H9 (cell line): ENCODE data around the gene ASB12. TPM values are rescaled to one million over a fixed set of nuclear protein-coding genes. Genes with fewer than 3 reads are reported as not detected.

Source experiments
- DNase-seq: peaks from one replicate; pipeline ENCODE4 v3.0.0-alpha.2; 2017
- H2AFZ ChIP-seq: one replicate; pipeline ENCODE4 v1.6.1; 2013; ENCODE audit warnings: mild to moderate bottlenecking, low read length, control low read depth, moderate library complexity
- H2AK5ac ChIP-seq: 2 replicates; pipeline ENCODE4 v1.6.1; 2013; ENCODE audit warnings: low read length, control low read depth, mixed read lengths; ENCODE audit not compliant: insufficient read length
- H2BK120ac ChIP-seq: one replicate; pipeline ENCODE4 v1.6.1; 2013; ENCODE audit warnings: low read depth, mild to moderate bottlenecking, low read length, control low read depth, inconsistent platforms; ENCODE audit not compliant: poor library complexity, severe bottlenecking
- H2BK12ac ChIP-seq: 2 replicates; pipeline ENCODE4 v1.6.1; 2013; ENCODE audit warnings: low read length, control low read depth, mixed read lengths, low read depth; ENCODE audit not compliant: insufficient read length
- H2BK15ac ChIP-seq: 2 replicates; pipeline ENCODE4 v1.6.1; 2013; ENCODE audit warnings: low read depth, low read length, control low read depth
- H2BK20ac ChIP-seq: one replicate; pipeline ENCODE4 v1.6.1; 2013; ENCODE audit warnings: low read depth, mild to moderate bottlenecking, low read length, control low read depth, inconsistent platforms; ENCODE audit not compliant: poor library complexity, severe bottlenecking
- H2BK5ac ChIP-seq: 2 replicates; pipeline ENCODE4 v1.6.1; 2013; ENCODE audit warnings: low read length, control low read depth, mixed read lengths; ENCODE audit not compliant: insufficient read length
- H3K14ac ChIP-seq: 2 replicates; pipeline ENCODE4 v1.6.1; 2013; ENCODE audit warnings: low read length, control low read depth; ENCODE audit not compliant: insufficient read depth
- H3K18ac ChIP-seq: 2 replicates; pipeline ENCODE4 v1.6.1; 2013; ENCODE audit warnings: low read depth, mild to moderate bottlenecking, mixed read lengths, low read length, control low read depth; ENCODE audit not compliant: insufficient read length
- H3K23ac ChIP-seq: 2 replicates; pipeline ENCODE4 v1.6.1; 2013; ENCODE audit warnings: low read length, control low read depth, mixed read lengths, low read depth; ENCODE audit not compliant: insufficient read length
- H3K23me2 ChIP-seq: 2 replicates; pipeline ENCODE4 v1.6.1; 2013; ENCODE audit warnings: low read depth, mild to moderate bottlenecking, mixed read lengths, low read length, control low read depth; ENCODE audit not compliant: insufficient read length, poor library complexity, severe bottlenecking
- H3K27ac ChIP-seq: 2 replicates; pipeline ENCODE4 v1.5.1; 2013; ENCODE audit warnings: low read length, control low read depth, mixed read lengths, low read depth; ENCODE audit not compliant: insufficient read length
- H3K27me3 ChIP-seq: 2 replicates; pipeline ENCODE4 v1.6.1; 2013; ENCODE audit warnings: low read length, control low read depth, inconsistent platforms; ENCODE audit not compliant: insufficient read depth
- H3K4ac ChIP-seq: 2 replicates; pipeline ENCODE4 v1.6.1; 2013; ENCODE audit warnings: low read depth, mild to moderate bottlenecking, control low read depth, inconsistent platforms, low read length, moderate library complexity
- H3K4me1 ChIP-seq: 2 replicates; pipeline ENCODE4 v1.6.1; 2013; ENCODE audit warnings: low read length, control low read depth, inconsistent platforms; ENCODE audit not compliant: insufficient read depth
- H3K4me2 ChIP-seq: 2 replicates; pipeline ENCODE4 v1.6.1; 2013; ENCODE audit warnings: low read length, control low read depth, mixed read lengths; ENCODE audit not compliant: insufficient read length, insufficient read depth
- H3K56ac ChIP-seq: 2 replicates; pipeline ENCODE4 v1.6.1; 2013; ENCODE audit warnings: low read depth, mild to moderate bottlenecking, mixed read lengths, low read length, control low read depth; ENCODE audit not compliant: insufficient read length
- H3K79me1 ChIP-seq: 2 replicates; pipeline ENCODE4 v1.6.1; 2013; ENCODE audit warnings: low read depth, mild to moderate bottlenecking, moderate library complexity, low read length, control low read depth, inconsistent platforms; ENCODE audit not compliant: insufficient read depth, poor library complexity, severe bottlenecking
- H3K79me2 ChIP-seq: 2 replicates; pipeline ENCODE4 v1.6.1; 2013; ENCODE audit warnings: low read length, control low read depth, inconsistent platforms; ENCODE audit not compliant: insufficient read depth
- H3K9ac ChIP-seq: 2 replicates; pipeline ENCODE4 v1.6.1; 2013; ENCODE audit warnings: low read length, control low read depth, mixed read lengths; ENCODE audit not compliant: insufficient read length; ENCODE audit errors: extremely low read depth
- H3K9me3 ChIP-seq: one replicate; pipeline ENCODE4 v1.6.1; 2013; ENCODE audit warnings: low read depth, low read length, inconsistent platforms; ENCODE audit not compliant: control insufficient read depth
- H3T11ph ChIP-seq: one replicate; pipeline ENCODE4 v1.6.1; 2013; ENCODE audit warnings: mild to moderate bottlenecking, low read length, control low read depth, inconsistent platforms
- H4K20me1 ChIP-seq: one replicate; pipeline ENCODE4 v1.6.1; 2013; ENCODE audit not compliant: control insufficient read depth, insufficient read length, insufficient read depth
- H4K5ac ChIP-seq: 2 replicates; pipeline ENCODE4 v1.6.1; 2013; ENCODE audit warnings: low read depth, mild to moderate bottlenecking, mixed read lengths, low read length, control low read depth; ENCODE audit not compliant: insufficient read length
- H4K8ac ChIP-seq: replicated peaks from 2 replicates; pipeline ENCODE4 v1.6.1; 2013; ENCODE audit warnings: low read length, control low read depth, mixed read lengths, low read depth; ENCODE audit not compliant: insufficient read length
- H4K91ac ChIP-seq: 2 replicates; pipeline ENCODE4 v1.6.1; 2013; ENCODE audit warnings: low read depth, mild to moderate bottlenecking, moderate library complexity, mixed read lengths, low read length, control low read depth; ENCODE audit not compliant: insufficient read length
- H3K27ac Mint-ChIP-seq, 3 experiments: 2 replicates in 2 of 3; 3 replicates in 1 of 3; pipeline ENCODE4 v1.8.0; 2020 to 2021; ENCODE audit warnings: mixed read lengths in 3 of 3, mild to moderate bottlenecking in 1 of 3, moderate library complexity in 1 of 3
- H3K27me3 Mint-ChIP-seq: 2 replicates; pipeline ENCODE4 v1.8.0; 2021; ENCODE audit warnings: low read depth, mild to moderate bottlenecking, moderate library complexity, mixed read lengths
- H3K36me3 Mint-ChIP-seq, 3 experiments: 2 replicates in 2 of 3; 3 replicates in 1 of 3; pipeline ENCODE4 v1.8.0; 2020 to 2021; ENCODE audit warnings: low read depth in 3 of 3, mixed read lengths in 3 of 3; ENCODE audit not compliant: insufficient read depth in 1 of 3
- H3K4me1 Mint-ChIP-seq, 2 experiments: 2 replicates each; pipeline ENCODE4 v1.8.0; 2020; ENCODE audit warnings: mixed read lengths in 2 of 2
- H3K4me3 Mint-ChIP-seq, 2 experiments: 2 replicates in 1 of 2; 3 replicates in 1 of 2; pipeline ENCODE4 v1.8.0; 2020 to 2021; ENCODE audit warnings: mild to moderate bottlenecking in 2 of 2, mixed read lengths in 2 of 2, moderate library complexity in 1 of 2
- H3K9me3 Mint-ChIP-seq, 2 experiments: 2 replicates in 1 of 2; 3 replicates in 1 of 2; pipeline ENCODE4 v1.8.0; 2020; ENCODE audit warnings: mild to moderate bottlenecking in 2 of 2, mixed read lengths in 2 of 2, moderate library complexity in 1 of 2
- CTCF ChIP-seq: fragments of 200-600 bp; sonication (generic); conservative IDR thresholded peaks from 3 replicates; pipeline ENCODE4 v1.8.0; 2021; ENCODE audit warnings: antibody characterized with exemption, mild to moderate bottlenecking
- total RNA-seq: library from RNA; stranded (reverse); gene quantifications from 2 replicates; pipeline ENCODE4 v1.2.1, GENCODE V29; 2021

ASB12 gene
- total RNA-seq, 1 experiment from 2014 or later = 0.46 TPM

DNA sequence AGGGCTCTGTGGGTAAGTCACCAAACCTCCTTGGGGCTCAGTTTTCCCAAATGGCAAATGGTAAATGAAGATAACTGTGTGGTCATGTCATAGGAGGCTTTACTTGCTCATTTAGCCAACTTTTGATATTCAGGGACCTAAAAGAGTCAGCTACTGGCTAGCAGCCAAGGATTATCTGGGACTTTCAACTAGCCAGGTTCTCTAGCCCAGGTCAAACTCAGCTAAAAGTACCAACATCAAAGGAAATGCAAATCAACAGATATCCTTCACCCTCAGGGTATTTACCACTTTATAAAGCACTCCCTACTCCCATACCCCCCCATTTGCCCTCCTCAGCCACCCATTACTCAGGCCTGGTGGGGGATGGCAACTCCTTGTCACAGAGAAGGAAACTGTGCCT lies 32.4 kb downstream of the ASB12 start:
- Histone ChIP-seq H3K56ac (no peak overlapping the region), H4K5ac (no peak overlapping the region), H3K23me2 (no peaks in the 10 kb centered on the region), H2BK20ac (no peak overlapping the region), H3K14ac (no peak overlapping the region), H3K9ac (no peak overlapping the region), H2BK5ac (no peak overlapping the region), H3K27ac (no peak overlapping the region), H2BK12ac (no peak overlapping the region), H3K9me3 (peaks cover 43% of the 10 kb centered on the region), H3K23ac (no peak overlapping the region), H2AFZ (no peak overlapping the region), H3K4ac (no peak overlapping the region), H3K4me2 (no peak overlapping the region), H4K91ac (no peak overlapping the region), H3K79me2 (no peaks in the 10 kb centered on the region), H3K79me1 (no peaks in the 10 kb centered on the region), H3K4me1 (no peaks in the 10 kb centered on the region), H2BK120ac (no peak overlapping the region), H3K27me3 (no peaks in the 10 kb centered on the region), H4K8ac (no peak overlapping the region), H4K20me1 (no peaks in the 10 kb centered on the region), H3T11ph (no peak overlapping the region), H2BK15ac (no peak overlapping the region), H2AK5ac (no peak overlapping the region), H3K18ac (no peak overlapping the region)
- peaks cover 72 to 77% of the 10 kb centered on the region in 2 experiments for H3K9me3 Mint-ChIP-seq
- H3K36me3 Mint-ChIP-seq = peaks cover 0 to 13% (median 10%) of the 10 kb centered on the region in 3 experiments; a peak in 4 of 7 replicates
- no peak overlapping the region for H3K4me3 Mint-ChIP-seq
- peaks cover 20 to 33% of the 10 kb centered on the region in 2 experiments for H3K4me1 Mint-ChIP-seq
- H3K27ac Mint-ChIP-seq = no peak overlapping the region
- no peak for TF ChIP-seq CTCF
- DNase-seq = no peak
- H3K27me3 Mint-ChIP-seq = peaks cover 11% of the 10 kb centered on the region
